ENCODE measurements around the gene DGKI.

DGKI gene

GRCh38 chr7:137351941-137352340 lies 494.8 kb downstream of the DGKI start:
- no peak for TF ChIP-seq CTCF (IDR thresholded peaks at IDR 0.05; ENCODE audit: control insufficient read depth, extremely low read depth, insufficient read depth)
- H3K4me3 ChIP-seq (ENCODE audit: low read depth, low read length) = no peak overlapping the region
- DNase-seq (ENCODE audit: low read depth) = no peak

- TF ChIP-seq CTCF (IDR thresholded peaks at IDR 0.05; ENCODE audit: control insufficient read depth, extremely low read depth, insufficient read depth) = no peak
- no peak overlapping the region for H3K4me3 ChIP-seq (ENCODE audit: low read depth, low read length)
- no peak for DNase-seq (ENCODE audit: low read depth)
These were observed 500.9 kb downstream of the DGKI start for GRCh38 chr7:137345799-137346449.

GRCh38 chr7:137343281-137343841 lies 503.4 kb downstream of the DGKI start, which contains the start of gene PTN:
PTN (minus strand) TSS chr7:137343733; CDS start chr7:137254973, 88,760 bp downstream.
- TF ChIP-seq CTCF (IDR thresholded peaks at IDR 0.05; ENCODE audit: control insufficient read depth, extremely low read depth, insufficient read depth) = no peak
- no peak within 1 kb of the TSS for H3K4me3 ChIP-seq (ENCODE audit: low read depth, low read length)

GRCh38 chr7:137342828-137343261 lies 503.9 kb downstream of the DGKI start:
- no peak overlapping the region for H3K4me3 ChIP-seq (ENCODE audit: low read depth, low read length)
- DNase-seq (ENCODE audit: low read depth) = no peak
- TF ChIP-seq CTCF (IDR thresholded peaks at IDR 0.05; ENCODE audit: control insufficient read depth, extremely low read depth, insufficient read depth) = no peak

More at GRCh38 chr7:137343281-137343841, 503.4 kb downstream of the DGKI start, which contains the start of gene PTN:
- DNase-seq (ENCODE audit: low read depth) = no peak

- TF ChIP-seq CTCF (IDR thresholded peaks at IDR 0.05; ENCODE audit: control insufficient read depth, extremely low read depth, insufficient read depth) = no peak
- DNase-seq (ENCODE audit: low read depth) = no peak
- no peak overlapping the region for H3K4me3 ChIP-seq (ENCODE audit: low read depth, low read length)
These were observed 504.5 kb downstream of the DGKI start for GRCh38 chr7:137342265-137342664.

GRCh38 chr7:137337902-137338301 lies 508.9 kb downstream of the DGKI start:
- no peak overlapping the region for H3K4me3 ChIP-seq (ENCODE audit: low read depth, low read length)
- TF ChIP-seq CTCF (IDR thresholded peaks at IDR 0.05; ENCODE audit: control insufficient read depth, extremely low read depth, insufficient read depth) = peak; percentile 49
- DNase-seq (ENCODE audit: low read depth) = no peak
